H9 (cell line): ENCODE measurements around the gene ZBP1. TPM values are rescaled to one million over a fixed set of nuclear protein-coding genes. Genes with fewer than 3 reads are reported as not detected.

Experiments
- DNase-seq: peaks from one replicate; pipeline ENCODE4 v3.0.0-alpha.2; 2017
- H2AFZ ChIP-seq: one replicate; pipeline ENCODE4 v1.6.1; 2013; ENCODE audit warnings: mild to moderate bottlenecking, low read length, control low read depth, moderate library complexity
- H2AK5ac ChIP-seq: 2 replicates; pipeline ENCODE4 v1.6.1; 2013; ENCODE audit warnings: low read length, control low read depth, mixed read lengths; ENCODE audit not compliant: insufficient read length
- H2BK120ac ChIP-seq: one replicate; pipeline ENCODE4 v1.6.1; 2013; ENCODE audit warnings: low read depth, mild to moderate bottlenecking, low read length, control low read depth, inconsistent platforms; ENCODE audit not compliant: poor library complexity, severe bottlenecking
- H2BK12ac ChIP-seq: 2 replicates; pipeline ENCODE4 v1.6.1; 2013; ENCODE audit warnings: low read length, control low read depth, mixed read lengths, low read depth; ENCODE audit not compliant: insufficient read length
- H2BK15ac ChIP-seq: 2 replicates; pipeline ENCODE4 v1.6.1; 2013; ENCODE audit warnings: low read depth, low read length, control low read depth
- H2BK20ac ChIP-seq: one replicate; pipeline ENCODE4 v1.6.1; 2013; ENCODE audit warnings: low read depth, mild to moderate bottlenecking, low read length, control low read depth, inconsistent platforms; ENCODE audit not compliant: poor library complexity, severe bottlenecking
- H2BK5ac ChIP-seq: 2 replicates; pipeline ENCODE4 v1.6.1; 2013; ENCODE audit warnings: low read length, control low read depth, mixed read lengths; ENCODE audit not compliant: insufficient read length
- H3K14ac ChIP-seq: 2 replicates; pipeline ENCODE4 v1.6.1; 2013; ENCODE audit warnings: low read length, control low read depth; ENCODE audit not compliant: insufficient read depth
- H3K18ac ChIP-seq: 2 replicates; pipeline ENCODE4 v1.6.1; 2013; ENCODE audit warnings: low read depth, mild to moderate bottlenecking, mixed read lengths, low read length, control low read depth; ENCODE audit not compliant: insufficient read length
- H3K23ac ChIP-seq: 2 replicates; pipeline ENCODE4 v1.6.1; 2013; ENCODE audit warnings: low read length, control low read depth, mixed read lengths, low read depth; ENCODE audit not compliant: insufficient read length
- H3K23me2 ChIP-seq: 2 replicates; pipeline ENCODE4 v1.6.1; 2013; ENCODE audit warnings: low read depth, mild to moderate bottlenecking, mixed read lengths, low read length, control low read depth; ENCODE audit not compliant: insufficient read length, poor library complexity, severe bottlenecking
- H3K27ac ChIP-seq: 2 replicates; pipeline ENCODE4 v1.5.1; 2013; ENCODE audit warnings: low read length, control low read depth, mixed read lengths, low read depth; ENCODE audit not compliant: insufficient read length
- H3K27me3 ChIP-seq: 2 replicates; pipeline ENCODE4 v1.6.1; 2013; ENCODE audit warnings: low read length, control low read depth, inconsistent platforms; ENCODE audit not compliant: insufficient read depth
- H3K4ac ChIP-seq: 2 replicates; pipeline ENCODE4 v1.6.1; 2013; ENCODE audit warnings: low read depth, mild to moderate bottlenecking, control low read depth, inconsistent platforms, low read length, moderate library complexity
- H3K4me1 ChIP-seq: 2 replicates; pipeline ENCODE4 v1.6.1; 2013; ENCODE audit warnings: low read length, control low read depth, inconsistent platforms; ENCODE audit not compliant: insufficient read depth
- H3K4me2 ChIP-seq: 2 replicates; pipeline ENCODE4 v1.6.1; 2013; ENCODE audit warnings: low read length, control low read depth, mixed read lengths; ENCODE audit not compliant: insufficient read length, insufficient read depth
- H3K56ac ChIP-seq: 2 replicates; pipeline ENCODE4 v1.6.1; 2013; ENCODE audit warnings: low read depth, mild to moderate bottlenecking, mixed read lengths, low read length, control low read depth; ENCODE audit not compliant: insufficient read length
- H3K79me1 ChIP-seq: 2 replicates; pipeline ENCODE4 v1.6.1; 2013; ENCODE audit warnings: low read depth, mild to moderate bottlenecking, moderate library complexity, low read length, control low read depth, inconsistent platforms; ENCODE audit not compliant: insufficient read depth, poor library complexity, severe bottlenecking
- H3K79me2 ChIP-seq: 2 replicates; pipeline ENCODE4 v1.6.1; 2013; ENCODE audit warnings: low read length, control low read depth, inconsistent platforms; ENCODE audit not compliant: insufficient read depth
- H3K9ac ChIP-seq: 2 replicates; pipeline ENCODE4 v1.6.1; 2013; ENCODE audit warnings: low read length, control low read depth, mixed read lengths; ENCODE audit not compliant: insufficient read length; ENCODE audit errors: extremely low read depth
- H3K9me3 ChIP-seq: one replicate; pipeline ENCODE4 v1.6.1; 2013; ENCODE audit warnings: low read depth, low read length, inconsistent platforms; ENCODE audit not compliant: control insufficient read depth
- H3T11ph ChIP-seq: one replicate; pipeline ENCODE4 v1.6.1; 2013; ENCODE audit warnings: mild to moderate bottlenecking, low read length, control low read depth, inconsistent platforms
- H4K20me1 ChIP-seq: one replicate; pipeline ENCODE4 v1.6.1; 2013; ENCODE audit not compliant: control insufficient read depth, insufficient read length, insufficient read depth
- H4K5ac ChIP-seq: 2 replicates; pipeline ENCODE4 v1.6.1; 2013; ENCODE audit warnings: low read depth, mild to moderate bottlenecking, mixed read lengths, low read length, control low read depth; ENCODE audit not compliant: insufficient read length
- H4K8ac ChIP-seq: replicated peaks from 2 replicates; pipeline ENCODE4 v1.6.1; 2013; ENCODE audit warnings: low read length, control low read depth, mixed read lengths, low read depth; ENCODE audit not compliant: insufficient read length
- H4K91ac ChIP-seq: 2 replicates; pipeline ENCODE4 v1.6.1; 2013; ENCODE audit warnings: low read depth, mild to moderate bottlenecking, moderate library complexity, mixed read lengths, low read length, control low read depth; ENCODE audit not compliant: insufficient read length
- H3K27ac Mint-ChIP-seq, 3 experiments: 2 replicates in 2 of 3; 3 replicates in 1 of 3; pipeline ENCODE4 v1.8.0; 2020 to 2021; ENCODE audit warnings: mixed read lengths in 3 of 3, mild to moderate bottlenecking in 1 of 3, moderate library complexity in 1 of 3
- H3K27me3 Mint-ChIP-seq: 2 replicates; pipeline ENCODE4 v1.8.0; 2021; ENCODE audit warnings: low read depth, mild to moderate bottlenecking, moderate library complexity, mixed read lengths
- H3K36me3 Mint-ChIP-seq, 3 experiments: 2 replicates in 2 of 3; 3 replicates in 1 of 3; pipeline ENCODE4 v1.8.0; 2020 to 2021; ENCODE audit warnings: low read depth in 3 of 3, mixed read lengths in 3 of 3; ENCODE audit not compliant: insufficient read depth in 1 of 3
- H3K4me1 Mint-ChIP-seq, 2 experiments: 2 replicates each; pipeline ENCODE4 v1.8.0; 2020; ENCODE audit warnings: mixed read lengths in 2 of 2
- H3K4me3 Mint-ChIP-seq, 2 experiments: 2 replicates in 1 of 2; 3 replicates in 1 of 2; pipeline ENCODE4 v1.8.0; 2020 to 2021; ENCODE audit warnings: mild to moderate bottlenecking in 2 of 2, mixed read lengths in 2 of 2, moderate library complexity in 1 of 2
- H3K9me3 Mint-ChIP-seq, 2 experiments: 2 replicates in 1 of 2; 3 replicates in 1 of 2; pipeline ENCODE4 v1.8.0; 2020; ENCODE audit warnings: mild to moderate bottlenecking in 2 of 2, mixed read lengths in 2 of 2, moderate library complexity in 1 of 2
- CTCF ChIP-seq: fragments of 200-600 bp; sonication (generic); conservative IDR thresholded peaks from 3 replicates; pipeline ENCODE4 v1.8.0; 2021; ENCODE audit warnings: antibody characterized with exemption, mild to moderate bottlenecking
- WGBS: extraction: QIAGEN DNeasy Blood & Tissue Kit; methylation state at CpG from one replicate; pipeline ENCODE4 v1.1.7; 2013; ENCODE audit warnings: missing lambda C conversion rate, low lambda C conversion rate, mixed read lengths; ENCODE audit not compliant: insufficient read length; ENCODE audit errors: extremely low coverage; 5-methylcytosine and 5-hydroxymethylcytosine counted together
- total RNA-seq: library from RNA; stranded (reverse); gene quantifications from 2 replicates; pipeline ENCODE4 v1.2.1, GENCODE V29; 2021

Gene ZBP1
- total RNA-seq, 1 experiment from 2014 or later: not detected

GRCh38 chr20:57669632-57670031 lies 49.4 kb upstream of the ZBP1 start:
- no peak overlapping the region for H3K4ac ChIP-seq
- H2BK15ac ChIP-seq: no peak overlapping the region
- H2BK5ac ChIP-seq: no peak overlapping the region
- Mint-ChIP-seq H3K9me3 (no peaks in the 10 kb centered on the region), H3K27ac (no peak overlapping the region), H3K4me1 (peaks cover 47 to 58% of the 10 kb centered on the region in 2 experiments), H3K36me3 (peaks cover 0 to 8% (median 0%) of the 10 kb centered on the region in 3 experiments; a peak in 3 of 7 replicates), H3K27me3 (no peaks in the 10 kb centered on the region), H3K4me3 (no peak overlapping the region)
- H3K9me3 ChIP-seq: no peaks in the 10 kb centered on the region
- no peak overlapping the region for H3K27ac ChIP-seq
- H3K18ac ChIP-seq: no peak overlapping the region
- no peak overlapping the region for H3K14ac ChIP-seq
- WGBS: no CpG with 5 or more reads among the region's 8 CpGs
- H3K56ac ChIP-seq: no peak overlapping the region
- no peak overlapping the region for H2AFZ ChIP-seq
- H2BK20ac ChIP-seq: no peak overlapping the region
- no peaks in the 10 kb centered on the region; the same call in 1 of the 2 replicates for H3K4me1 ChIP-seq
- H3K27me3 ChIP-seq: no peaks in the 10 kb centered on the region
- H3K4me2 ChIP-seq: no peak overlapping the region
- peaks cover 27% of the 10 kb centered on the region; the same call in 1 of the 2 replicates for H3K79me2 ChIP-seq
- H4K8ac ChIP-seq: no peak overlapping the region
- DNase-seq: no peak
- H3T11ph ChIP-seq: no peak overlapping the region
- H4K20me1 ChIP-seq: no peaks in the 10 kb centered on the region
- no peak overlapping the region for H4K91ac ChIP-seq
- no peak overlapping the region for H2BK12ac ChIP-seq
- H3K23ac ChIP-seq: no peak overlapping the region
- H2BK120ac ChIP-seq: no peak overlapping the region
- H3K9ac ChIP-seq: no peak overlapping the region
- no peak for TF ChIP-seq CTCF
- no peaks in the 10 kb centered on the region for H3K23me2 ChIP-seq
- H4K5ac ChIP-seq: no peak overlapping the region
- no peaks in the 10 kb centered on the region for H3K79me1 ChIP-seq
- H2AK5ac ChIP-seq: no peak overlapping the region
